CD4-positive, alpha-beta T cell treated with Interleukin-15 for 1 hour (primary cell): ENCODE data around the gene PTDSS2.
A peak's percentile ranks its signal among the peaks of the same experiment; 100 is the strongest.
"Not testable (repeated sequence)": the region's sequence is repeated elsewhere in the genome, so short reads cannot be mapped to it uniquely, and the experiment has no call there.

Experiments
- DNase-seq: peaks from one replicate; pipeline ENCODE4 v3.0.0-alpha.2; 2020

Gene PTDSS2

GRCh38 chr11:452203-452744 is 2.2 kb downstream of the PTDSS2 start:
- DNase-seq: no peak

- DNase-seq: no peak
Measured at GRCh38 chr11:452916-453527, 2.9 kb downstream of the PTDSS2 start.

- no peak for DNase-seq
Measured at GRCh38 chr11:453564-453963, 3.5 kb downstream of the PTDSS2 start.

- DNase-seq: no peak
Measured at GRCh38 chr11:454043-454442, 4.0 kb downstream of the PTDSS2 start.

- no peak for DNase-seq
Measured at GRCh38 chr11:454801-455565, 4.9 kb downstream of the PTDSS2 start.

GRCh38 chr11:455566-456147 is 5.6 kb downstream of the PTDSS2 start:
- DNase-seq: no peak

- DNase-seq: peak; percentile 36
Measured at GRCh38 chr11:456533-456932, 6.5 kb downstream of the PTDSS2 start.

GRCh38 chr11:457111-457760 is 7.2 kb downstream of the PTDSS2 start:
- DNase-seq: no peak

- no peak for DNase-seq
Measured at GRCh38 chr11:459511-460220, 9.6 kb downstream of the PTDSS2 start.

GRCh38 chr11:460331-461199 is 10.5 kb downstream of the PTDSS2 start:
- no peak for DNase-seq

- no peak for DNase-seq
Measured at GRCh38 chr11:461626-462025, 11.5 kb downstream of the PTDSS2 start.

GRCh38 chr11:462107-462890 is 12.2 kb downstream of the PTDSS2 start:
- DNase-seq: no peak

- no peak for DNase-seq
Measured at GRCh38 chr11:464316-464715, 14.2 kb downstream of the PTDSS2 start.

GRCh38 chr11:465896-466530 is 15.9 kb downstream of the PTDSS2 start:
- no peak for DNase-seq

GRCh38 chr11:468036-468435 is 18.0 kb downstream of the PTDSS2 start:
- no peak for DNase-seq

- no peak for DNase-seq
Measured at GRCh38 chr11:468493-468892, 18.4 kb downstream of the PTDSS2 start.

- not testable (repeated sequence) for DNase-seq
Measured at GRCh38 chr11:469026-469683, 19.1 kb downstream of the PTDSS2 start.

- DNase-seq: no peak
Measured at GRCh38 chr11:469684-470560, 19.8 kb downstream of the PTDSS2 start.
